Liver (tissue), 9 donors: Measurements from ENCODE around the gene ZNF564. TPM values are rescaled to one million over a fixed set of nuclear protein-coding genes. Genes with fewer than 3 reads are reported as not detected.

Source experiments
- DNase-seq: peaks from one replicate; pipeline ENCODE4 v3.0.0-alpha.2; 2017; ENCODE audit warnings: low spot score
- H3K27ac ChIP-seq, 2 donors: one replicate each; pipeline ENCODE4 v1.7.0; 2013; ENCODE audit warnings: inconsistent platforms in 2 of 2, low read length in 2 of 2, control low read depth in 1 of 2, low read depth in 1 of 2, mild to moderate bottlenecking in 1 of 2
- H3K27me3 ChIP-seq, 4 donors: one replicate each; pipeline versions ENCODE4 v1.6.1 to v1.7.0; 2013; ENCODE audit warnings: low read length in 3 of 4, inconsistent platforms in 1 of 4, mild to moderate bottlenecking in 1 of 4, moderate library complexity in 1 of 4; ENCODE audit not compliant: control insufficient read depth in 4 of 4, insufficient read depth in 4 of 4
- H3K36me3 ChIP-seq, 4 donors: one replicate each; pipeline versions ENCODE4 v1.6.1 to v1.7.0; 2013; ENCODE audit warnings: low read length in 3 of 4, mild to moderate bottlenecking in 3 of 4, low read depth in 1 of 4, moderate library complexity in 1 of 4; ENCODE audit not compliant: control insufficient read depth in 4 of 4, insufficient read depth in 3 of 4
- H3K4me1 ChIP-seq, 4 donors: one replicate each; pipeline versions ENCODE4 v1.6.1 to v1.7.0; 2013; ENCODE audit warnings: low read length in 3 of 4, mild to moderate bottlenecking in 3 of 4, moderate library complexity in 1 of 4; ENCODE audit not compliant: control insufficient read depth in 4 of 4, insufficient read depth in 4 of 4
- H3K4me3 ChIP-seq, 3 donors: one replicate each; pipeline versions ENCODE4 v1.6.1 to v1.7.0; 2013; ENCODE audit warnings: low read length in 3 of 3, control low read depth in 1 of 3, low read depth in 1 of 3, mild to moderate bottlenecking in 1 of 3
- H3K9ac ChIP-seq, 2 donors: one replicate each; pipeline ENCODE4 v1.7.0; 2013; ENCODE audit warnings: low read length in 2 of 2, mild to moderate bottlenecking in 2 of 2, moderate library complexity in 2 of 2, control low read depth in 1 of 2, low read depth in 1 of 2
- H3K9me3 ChIP-seq, 4 donors: one replicate each; pipeline versions ENCODE4 v1.6.1 to v1.7.0; 2013; ENCODE audit warnings: low read length in 3 of 4; ENCODE audit not compliant: control insufficient read depth in 4 of 4
- ATF3 ChIP-seq: IDR thresholded peaks from 2 replicates; pipeline ENCODE4 v1.6.1; 2016; ENCODE audit warnings: antibody characterized with exemption
- CTCF ChIP-seq: fragments of 150-350 bp; IDR thresholded peaks from 2 replicates; pipeline ENCODE4 v1.5.1; 2017; ENCODE audit warnings: improper control_type of control experiment, low read depth, low read length; ENCODE audit not compliant: missing input control
- EGR1 ChIP-seq, 2 donors: IDR thresholded peaks; 2 replicates each; pipeline ENCODE4 v1.6.1; 2016 to 2018; ENCODE audit warnings: antibody characterized with exemption in 2 of 2, low read depth in 2 of 2
- FOXA1 ChIP-seq: IDR thresholded peaks from 2 replicates; pipeline ENCODE4 v1.6.1; 2016; ENCODE audit warnings: antibody characterized with exemption
- FOXA2 ChIP-seq: IDR thresholded peaks from 2 replicates; pipeline ENCODE4 v1.6.1; 2016; ENCODE audit warnings: antibody characterized with exemption
- GABPA ChIP-seq, 2 donors: IDR thresholded peaks in 1 of 2; conservative IDR thresholded peaks in 1 of 2; 2 replicates each; pipeline ENCODE4 v1.6.1; 2016; ENCODE audit warnings: antibody characterized with exemption in 2 of 2, mild to moderate bottlenecking in 1 of 2, moderate library complexity in 1 of 2
- HNF4A ChIP-seq, 2 donors: conservative IDR thresholded peaks; 2 replicates each; pipeline ENCODE4 v1.6.1; 2016; ENCODE audit warnings: antibody characterized with exemption in 2 of 2, mild to moderate bottlenecking in 2 of 2
- HNF4G ChIP-seq: IDR thresholded peaks from 2 replicates; pipeline ENCODE4 v1.6.1; 2016; ENCODE audit warnings: antibody characterized with exemption
- JUND ChIP-seq, 2 donors: IDR thresholded peaks; 2 replicates each; pipeline ENCODE4 v1.6.1; 2016; ENCODE audit warnings: antibody characterized with exemption in 2 of 2
- MAX ChIP-seq: IDR thresholded peaks from 2 replicates; pipeline ENCODE4 v1.6.1; 2016; ENCODE audit warnings: antibody characterized with exemption
- NR2F2 ChIP-seq: IDR thresholded peaks from 2 replicates; pipeline ENCODE4 v1.6.1; 2016; ENCODE audit warnings: antibody characterized with exemption
- RAD21 ChIP-seq, 2 donors: IDR thresholded peaks; 2 replicates each; pipeline ENCODE4 v1.6.1; 2016; ENCODE audit warnings: antibody characterized with exemption in 2 of 2, mild to moderate bottlenecking in 2 of 2
- REST ChIP-seq: IDR thresholded peaks from 2 replicates; pipeline ENCODE4 v1.6.1; 2016; ENCODE audit warnings: antibody characterized with exemption, mild to moderate bottlenecking
- RXRA ChIP-seq, 2 donors: IDR thresholded peaks; 2 replicates each; pipeline ENCODE4 v1.6.1; 2017 to 2018; ENCODE audit warnings: antibody characterized with exemption in 2 of 2, mild to moderate bottlenecking in 1 of 2
- SP1 ChIP-seq: IDR thresholded peaks from 2 replicates; pipeline ENCODE4 v1.6.1; 2018; ENCODE audit warnings: antibody characterized with exemption, mild to moderate bottlenecking
- TAF1 ChIP-seq: conservative IDR thresholded peaks from 2 replicates; pipeline ENCODE4 v1.6.1; 2016; ENCODE audit warnings: antibody characterized with exemption, mild to moderate bottlenecking
- YY1 ChIP-seq: IDR thresholded peaks from 2 replicates; pipeline ENCODE4 v1.6.1; 2016; ENCODE audit warnings: antibody characterized with exemption, mild to moderate bottlenecking
- ZBTB33 ChIP-seq: IDR thresholded peaks from 2 replicates; pipeline ENCODE4 v1.6.1; 2016; ENCODE audit warnings: antibody characterized with exemption
- WGBS: extraction: QIAGEN DNeasy Blood & Tissue Kit; methylation state at CpG from one replicate; pipeline ENCODE4 v1.1.7; 2013; 5-methylcytosine and 5-hydroxymethylcytosine counted together
- polyA plus RNA-seq, 2 donors: library from polyadenylated mRNA; stranded (reverse) in 1 of 2; unstranded in 1 of 2; fragments of 200-250 nt in 1 of 2; fragments of >200 nt in 1 of 2; fragmentation: Nextera tagmentation in 1 of 2; extraction: Ambion mirVana in 1 of 2; gene quantifications; one replicate each; pipeline versions ENCODE4 v1.2.1 to v1.2.3, GENCODE V29; 2013 to 2015
- total RNA-seq, 2 donors: library from RNA; depleted of rRNA; stranded (reverse); fragments of >200 nt; gene quantifications; one replicate each; pipeline ENCODE4 v1.2.3, GENCODE V29; 2014
- donor health status: healthy.
- donor health status: healthy.
- donor health status: healthy.
- donor health status: healthy.
- donor health status: healthy.

ZNF564 gene
- total and polyA plus RNA-seq, 4 donors: 2.4 to 8.6 (median 5.8) TPM

- H3K27me3 ChIP-seq: no peaks in the 10 kb centered on the region
- TF ChIP-seq HNF4A (conservative IDR thresholded peaks at IDR 0.05): peak; percentile 9 to 37
- TF ChIP-seq ATF3: no peak
- no peak for TF ChIP-seq MAX
- TF ChIP-seq REST: peak; percentile 18
- peak in 1 of 2 donors; percentile 21 for TF ChIP-seq GABPA (IDR thresholded peaks at IDR 0.05 in 1 of 2, conservative IDR thresholded peaks at IDR 0.05 in 1 of 2)
- TF ChIP-seq RXRA (IDR thresholded peaks at IDR 0.05): peak in 1 of 2 donors; percentile 20
- peak; percentile 27 for TF ChIP-seq YY1
- no peak for TF ChIP-seq FOXA2
- no peak for TF ChIP-seq ZBTB33
- no peak for TF ChIP-seq FOXA1
- TF ChIP-seq CTCF: no peak
- TF ChIP-seq SP1: peak; percentile 62
- TF ChIP-seq EGR1 (IDR thresholded peaks at IDR 0.05; ENCODE audit: low read depth in 2 of 2): no peak
- no peak for TF ChIP-seq RAD21 (IDR thresholded peaks at IDR 0.05)
- TF ChIP-seq TAF1: no peak
- TF ChIP-seq HNF4G: no peak
- TF ChIP-seq JUND (IDR thresholded peaks at IDR 0.05): no peak
- peak; percentile 63 for TF ChIP-seq NR2F2
- H3K9ac ChIP-seq: peak within 1 kb of the TSS; percentile 67 to 72
- no peaks in the 10 kb centered on the region for H3K36me3 ChIP-seq
- H3K4me3 ChIP-seq: peak within 1 kb of the TSS; percentile 74 to 93 (median 88)
- no peaks in the 10 kb centered on the region for H3K9me3 ChIP-seq
- H3K27ac ChIP-seq: peak within 1 kb of the TSS; percentile 44 to 52
- under 1% methylated on average over 53 of the region's 53 CpGs for WGBS
- H3K4me1 ChIP-seq: peaks cover 0 to 12% (median 3%) of the 10 kb centered on the region in 4 donors
- DNase-seq: peak; percentile 93
These were observed 66.8 kb downstream of the ZNF564 start, which contains the start of gene ZNF709 for GRCh38 chr19:12484371-12485051. Gene ZNF709 (minus strand): TSS chr19:12484816. CDS start chr19:12484657, 159 bp downstream.
